ENCODE results near the gene RASA2.
"Not testable (repeated sequence)": the region's sequence is repeated elsewhere in the genome, so short reads cannot be mapped to it uniquely, and the experiment has no call there.

The RASA2 gene

DNA sequence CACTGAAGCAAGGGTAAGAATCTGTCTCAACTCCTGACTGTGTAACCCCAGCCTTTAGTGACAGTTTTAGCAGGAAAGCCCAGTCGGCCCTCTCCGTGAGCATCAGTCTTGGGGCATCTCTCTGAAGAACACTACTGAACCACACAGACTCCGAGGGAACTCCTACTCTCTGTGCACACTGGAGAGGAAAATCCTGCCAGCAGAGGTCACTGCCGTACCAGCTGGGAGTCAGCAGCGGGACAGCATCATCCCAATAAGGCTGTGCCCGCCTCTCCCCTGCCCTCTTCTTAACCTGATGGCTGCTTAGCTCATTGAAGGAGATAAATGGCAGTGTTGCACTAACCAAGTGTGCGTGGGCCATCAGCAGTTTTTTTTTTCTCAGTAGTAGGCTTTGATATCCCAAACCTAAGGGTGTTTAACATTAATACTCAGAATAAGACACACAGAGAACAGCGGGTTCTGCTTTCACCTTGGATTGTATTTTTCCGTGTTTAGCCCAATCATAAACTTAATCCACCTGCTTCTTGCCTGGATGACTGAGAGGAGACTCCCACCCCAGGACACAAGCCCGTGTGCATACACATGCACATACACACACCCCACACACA is 26.6 kb upstream of the RASA2 start:
- DNase-seq = peak; percentile 76

DNA sequence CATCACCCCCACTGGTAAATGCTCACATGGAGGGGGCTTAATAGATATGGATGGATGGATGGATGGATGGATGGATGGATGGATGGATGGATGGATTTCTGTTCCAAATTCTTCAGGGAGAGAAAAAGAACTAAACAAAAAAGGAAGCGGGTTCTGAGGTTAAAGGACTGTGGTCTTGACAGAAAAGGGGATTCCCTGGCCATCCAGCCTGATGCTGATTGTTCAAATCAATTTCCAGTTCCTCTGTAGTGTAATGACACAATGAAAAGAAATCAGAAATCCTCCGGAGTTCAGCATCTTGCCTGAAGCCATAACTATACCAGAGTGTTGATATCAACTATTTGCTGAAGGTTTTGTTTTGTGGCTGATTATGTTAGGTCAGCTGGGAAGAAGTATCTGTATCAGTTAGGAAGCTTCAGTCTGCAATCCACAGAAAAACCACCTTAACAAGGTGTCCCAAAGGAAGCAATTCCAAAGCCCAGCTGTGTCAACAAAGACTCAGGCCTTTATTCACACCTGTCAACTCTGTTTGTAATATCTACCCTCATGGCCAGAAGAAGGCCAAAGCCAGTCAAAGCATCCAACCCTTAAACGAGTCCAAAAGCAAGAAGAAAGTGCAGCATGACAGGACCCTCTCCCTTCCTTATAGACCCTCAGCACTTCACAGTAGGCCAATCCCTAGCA is 24.5 kb upstream of the RASA2 start:
- no peak for DNase-seq

DNA sequence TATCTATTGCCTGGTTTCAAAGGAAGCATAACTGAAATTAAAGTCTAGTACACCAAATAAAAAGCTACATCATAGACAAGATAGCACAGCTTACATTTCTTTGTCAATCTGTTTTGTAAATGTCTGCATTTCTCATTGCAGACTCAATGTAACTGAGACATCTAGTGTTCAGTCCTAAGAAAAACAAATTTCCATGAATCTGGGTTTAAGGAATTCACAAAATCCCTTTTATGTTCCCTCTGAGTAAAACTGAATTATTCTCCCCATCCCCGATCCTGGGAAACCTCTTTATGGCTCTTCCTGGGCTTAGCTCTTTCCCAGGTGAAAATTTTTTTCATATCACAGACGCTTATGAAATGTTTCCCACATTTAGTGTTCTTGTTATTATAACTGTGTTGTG is 21.6 kb upstream of the RASA2 start:
- no peak for DNase-seq

DNA sequence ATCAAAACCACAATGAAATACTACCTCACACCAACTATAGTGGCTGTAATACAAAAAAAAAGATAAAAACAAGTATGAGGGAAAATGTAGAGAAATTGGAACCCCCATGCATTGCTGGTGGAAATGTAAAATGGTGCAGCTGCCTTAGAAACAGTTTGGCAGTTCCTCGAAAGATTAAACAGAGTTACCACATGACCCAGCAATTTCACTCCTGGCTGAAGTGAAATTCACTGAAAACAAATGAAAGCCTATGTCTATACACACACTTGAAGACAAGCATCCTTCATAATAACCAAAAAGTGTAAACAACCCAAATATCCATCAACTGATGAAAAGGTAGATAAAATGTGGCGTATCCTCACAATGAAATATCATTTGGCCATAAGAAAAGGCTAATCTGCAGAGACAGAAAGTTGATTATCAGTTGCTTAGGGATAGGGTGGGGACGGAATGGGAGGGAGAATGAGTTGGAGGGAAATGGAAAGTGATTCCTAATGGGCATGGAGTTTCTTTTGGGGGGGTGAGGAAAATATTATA is 20.1 kb upstream of the RASA2 start:
- no peak for DNase-seq

DNA sequence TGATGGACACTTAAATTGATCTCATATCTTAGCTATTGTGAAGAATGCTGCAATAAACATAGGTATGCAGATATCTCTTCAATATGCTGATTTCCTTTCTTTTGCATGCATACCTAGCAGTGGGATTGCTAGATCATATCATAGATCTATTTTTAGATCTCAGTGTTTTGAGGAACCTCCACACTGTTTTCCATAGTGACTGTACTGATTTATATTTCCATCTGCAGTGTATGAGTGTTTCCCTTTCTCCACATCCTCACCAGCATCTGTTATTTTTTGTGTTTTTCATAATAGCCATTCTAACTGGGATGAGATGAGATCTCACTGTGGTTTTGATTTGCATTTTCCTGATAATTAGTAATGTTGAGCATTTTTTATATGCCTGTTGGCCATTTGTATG is 17.1 kb upstream of the RASA2 start:
- no peak for DNase-seq

DNA sequence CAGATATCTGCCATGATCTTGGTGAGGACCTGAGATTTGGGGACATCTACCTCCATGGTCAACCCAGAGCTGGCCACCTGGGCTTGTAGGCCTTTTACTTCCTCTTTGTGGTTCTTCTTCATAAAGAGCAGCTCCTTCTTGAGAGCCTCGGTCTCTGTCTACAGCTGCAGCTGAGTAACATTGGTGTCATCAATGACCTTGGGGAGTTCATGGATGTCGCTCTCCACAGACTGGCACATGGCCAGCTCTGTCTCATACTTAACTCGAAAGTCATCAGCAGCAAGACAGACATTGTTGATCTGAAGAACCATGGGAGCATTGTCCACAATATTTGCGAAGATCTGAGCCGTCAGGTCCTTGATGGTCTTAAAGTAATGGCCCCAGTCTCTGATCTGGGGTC is 15.7 kb upstream of the RASA2 start:
- no peak for DNase-seq

DNA sequence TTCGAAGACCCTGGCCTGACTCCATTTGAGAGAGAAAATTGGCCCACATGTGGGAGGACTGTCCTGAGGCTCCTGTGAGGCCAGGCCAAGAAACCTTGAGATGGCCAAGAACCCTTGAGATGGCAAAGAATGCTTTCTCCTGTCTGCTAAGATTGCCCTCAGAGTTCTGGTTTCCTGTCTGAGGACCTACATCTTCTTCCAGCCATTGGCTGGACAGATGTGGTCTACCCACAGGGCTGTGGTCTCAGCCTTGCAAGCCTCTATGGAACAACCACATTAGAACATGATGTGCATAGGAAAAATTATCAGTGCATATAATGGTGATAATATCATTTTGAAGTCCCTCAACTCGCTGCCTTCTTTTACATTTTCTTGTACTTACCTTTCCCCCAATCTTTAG is 10.8 kb upstream of the RASA2 start:
- DNase-seq = no peak

DNA sequence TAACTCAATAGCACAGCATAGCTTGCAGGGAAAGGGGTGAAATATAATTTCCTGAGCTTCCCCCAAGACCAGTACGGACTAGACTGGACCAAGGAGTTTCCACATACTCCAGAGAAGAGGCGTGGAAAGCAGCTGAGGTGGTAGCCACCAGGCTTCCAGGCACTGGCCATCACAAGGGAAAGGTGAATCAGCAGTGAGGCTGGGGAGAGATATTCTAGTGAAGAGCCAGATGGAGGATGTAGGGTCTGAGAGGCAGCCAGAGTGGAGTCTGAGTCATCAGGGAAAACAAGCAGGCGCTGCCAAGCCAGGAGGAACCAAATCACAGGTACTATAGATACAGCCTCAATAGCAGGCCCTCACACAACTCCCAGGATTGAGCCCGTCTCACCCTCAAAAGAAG is 9.6 kb upstream of the RASA2 start:
- DNase-seq = no peak

DNA sequence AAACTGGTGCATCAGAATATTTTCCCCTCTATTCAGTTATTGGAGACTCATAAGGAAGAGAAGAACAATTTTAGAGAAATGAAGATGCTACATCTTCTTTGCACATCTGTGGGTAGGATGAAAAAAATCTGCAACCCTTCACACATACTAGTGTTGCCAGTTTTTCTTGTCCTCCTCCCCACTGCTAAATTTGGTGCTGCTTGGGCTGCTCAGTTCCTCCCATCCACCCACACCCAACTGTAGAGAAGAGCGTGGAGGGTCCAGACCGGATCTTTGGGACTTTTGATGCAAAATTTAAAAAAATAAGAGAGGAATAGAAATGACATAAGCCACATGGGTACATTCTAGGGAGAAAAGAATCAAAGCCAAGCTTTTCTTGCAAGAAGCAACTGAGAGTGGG is 8.7 kb upstream of the RASA2 start:
- DNase-seq = no peak

DNA sequence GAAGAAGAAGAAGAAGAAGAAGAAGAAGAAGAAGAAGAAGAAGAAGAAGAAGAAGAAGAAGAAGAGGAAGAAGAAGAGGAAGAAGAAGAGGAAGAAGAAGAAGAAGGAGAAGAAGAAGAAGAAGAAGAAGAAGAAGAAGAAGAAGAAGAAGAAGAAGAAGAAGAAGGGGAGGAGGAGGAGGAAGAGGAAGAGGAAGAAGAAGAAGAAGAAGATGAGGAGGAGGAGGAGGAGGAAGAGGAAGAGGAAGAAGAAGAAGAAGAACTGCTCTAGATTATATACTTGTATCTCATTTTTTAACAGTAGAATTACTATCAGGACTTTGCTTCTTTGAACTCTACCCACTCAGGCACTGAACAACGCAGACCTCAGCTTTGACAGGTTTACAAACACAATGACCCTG is 8.0 kb upstream of the RASA2 start:
- DNase-seq = not testable (repeated sequence)

DNA sequence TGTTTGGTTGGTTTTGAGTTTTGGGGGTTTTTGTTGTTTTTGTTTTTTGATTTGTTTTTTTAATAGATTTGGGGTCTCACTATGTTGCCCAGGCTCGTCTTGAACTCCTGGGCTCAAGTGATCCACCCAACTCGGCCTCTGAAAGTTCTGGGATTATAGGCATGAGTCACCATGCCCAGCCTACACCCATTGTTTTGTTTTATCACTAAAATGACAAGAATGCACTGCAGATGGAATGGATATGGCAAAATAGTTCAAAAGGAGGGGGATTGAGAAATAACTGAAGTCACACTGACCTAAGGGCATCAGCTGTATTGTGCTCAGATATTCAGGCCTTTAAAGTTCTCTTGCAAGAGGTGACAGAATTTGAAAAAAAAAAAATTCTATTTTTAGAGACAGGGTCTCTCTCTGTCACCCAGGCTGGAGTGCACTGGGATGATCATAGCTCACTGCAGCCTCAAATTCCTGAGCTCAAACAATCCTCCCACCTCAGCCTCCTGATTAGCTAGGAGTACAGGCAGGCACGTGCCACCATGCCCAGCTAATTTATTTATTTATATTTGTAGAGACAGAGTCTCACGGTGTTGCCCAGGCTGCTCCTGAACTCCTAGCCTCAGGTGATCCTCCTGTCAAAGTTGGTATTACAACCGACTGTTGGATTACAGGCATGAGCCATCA is 4.4 kb upstream of the RASA2 start:
- no peak for DNase-seq

DNA sequence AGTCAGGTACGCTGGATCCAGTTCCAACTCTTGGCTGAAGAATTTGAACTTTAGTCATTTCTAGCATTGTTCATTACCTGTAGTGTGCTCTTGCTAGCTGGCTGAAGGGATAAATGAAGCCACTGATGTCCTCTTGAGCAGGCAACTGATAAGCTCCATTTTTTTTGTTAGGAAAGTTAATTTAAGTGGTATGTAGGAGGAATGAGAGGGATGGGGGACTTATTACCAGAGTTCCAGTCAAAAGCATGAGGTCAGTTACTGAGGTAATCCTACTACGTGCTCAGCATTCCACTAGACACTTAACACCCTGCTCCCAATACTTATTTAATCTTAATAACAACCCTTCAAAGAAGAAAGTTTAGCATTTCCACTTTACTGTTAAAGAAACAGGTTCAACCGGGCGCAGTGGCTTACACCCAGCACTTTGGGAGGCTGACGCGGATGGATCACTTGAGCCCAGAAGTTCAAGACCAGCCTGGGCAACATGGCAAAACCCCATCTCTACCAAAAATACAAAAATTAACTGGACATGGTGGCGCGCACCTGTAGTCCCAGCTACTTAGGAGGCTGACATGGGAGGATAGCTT is 2.0 kb upstream of the RASA2 start:
- no peak for DNase-seq

DNA sequence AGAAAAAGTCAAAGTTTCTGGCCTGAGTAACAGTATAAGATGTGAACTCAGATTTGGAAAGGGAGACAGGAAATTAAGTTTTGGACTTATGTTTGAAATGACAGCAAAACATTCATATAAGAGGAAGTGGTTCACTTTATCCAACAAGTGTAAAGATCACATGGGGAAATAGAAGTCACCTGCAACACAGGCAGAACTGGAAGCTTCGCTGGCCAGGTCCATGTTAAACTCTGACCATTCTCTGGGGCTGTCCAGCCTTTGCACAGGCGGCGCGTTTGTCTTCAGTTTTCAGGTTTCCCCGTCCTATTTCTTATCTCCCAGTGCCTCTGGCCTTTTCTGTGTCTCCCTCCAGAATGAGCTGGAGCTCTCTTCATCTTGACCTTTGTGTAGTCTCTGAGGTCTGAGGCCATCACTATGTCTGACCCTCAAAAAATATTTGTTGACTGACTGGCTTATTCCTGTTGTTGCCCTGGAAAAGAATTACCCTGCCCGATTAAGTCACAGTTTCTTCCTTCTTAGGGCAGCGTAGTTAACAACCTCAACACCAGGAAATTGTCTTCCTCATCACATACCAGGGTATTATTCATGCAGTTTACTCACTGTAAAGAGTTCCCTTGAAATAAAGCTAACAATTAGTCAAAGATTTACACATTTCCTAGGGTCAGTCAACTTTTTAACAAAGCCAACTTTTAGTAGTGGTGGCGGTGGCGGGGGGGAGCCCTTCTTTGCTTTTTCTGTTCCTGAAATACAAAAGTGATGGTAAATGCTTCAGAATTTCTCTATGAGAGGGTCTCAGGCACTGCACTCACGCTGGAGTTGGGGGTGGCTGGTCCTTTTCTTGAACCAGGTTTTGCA is 959 bp upstream of the RASA2 start:
- no peak for DNase-seq

DNA sequence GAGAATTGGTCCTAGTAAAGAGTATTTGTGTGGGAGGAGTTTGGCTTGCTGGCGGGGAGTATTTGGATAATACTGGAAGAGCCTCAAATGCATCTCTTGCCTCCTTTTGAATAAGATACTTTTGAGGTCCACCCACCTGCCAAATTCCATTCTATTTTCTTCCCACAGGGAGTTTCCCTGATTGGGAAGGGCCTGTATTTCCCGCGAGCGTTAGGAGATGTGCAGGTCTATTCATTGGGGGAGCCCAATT is 406 bp upstream of the RASA2 start:
- DNase-seq = no peak

DNA sequence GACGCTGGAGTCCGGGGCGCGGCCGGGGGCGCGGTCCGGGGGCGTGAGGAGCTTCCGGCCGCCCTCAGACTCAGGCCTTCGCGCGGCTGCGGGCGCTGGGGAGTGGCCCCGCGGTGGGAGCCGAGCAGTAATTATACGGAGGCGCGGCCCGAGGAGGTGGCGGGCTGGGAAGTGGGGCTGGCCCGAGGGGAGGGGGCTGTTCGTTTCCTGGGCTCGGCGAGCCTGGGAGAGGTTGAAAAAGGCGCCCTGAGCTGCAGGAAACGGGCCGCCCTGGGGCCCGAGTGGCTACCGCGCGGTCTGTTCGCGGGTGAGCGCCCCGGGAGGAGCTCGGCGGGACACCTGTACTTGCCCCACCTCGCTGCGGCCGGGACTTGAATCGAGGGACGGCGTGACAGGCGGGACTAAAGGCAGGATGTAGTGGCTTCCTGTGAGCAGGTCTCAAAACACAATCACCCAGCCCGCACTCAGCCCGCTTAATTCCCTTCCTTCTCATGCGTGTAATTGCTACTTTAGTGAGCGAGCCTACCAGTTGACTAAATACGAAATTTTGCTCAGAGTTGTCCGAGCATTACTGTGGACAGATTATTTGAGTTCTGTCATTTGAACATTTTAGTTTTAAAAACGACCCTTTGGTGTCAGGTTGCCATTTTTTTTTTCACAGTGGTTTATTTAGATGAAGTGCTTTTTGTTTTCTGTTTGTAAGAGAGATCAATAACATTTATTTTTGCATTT is 860 bp downstream of the RASA2 start:
- peak; percentile 59 for DNase-seq

DNA sequence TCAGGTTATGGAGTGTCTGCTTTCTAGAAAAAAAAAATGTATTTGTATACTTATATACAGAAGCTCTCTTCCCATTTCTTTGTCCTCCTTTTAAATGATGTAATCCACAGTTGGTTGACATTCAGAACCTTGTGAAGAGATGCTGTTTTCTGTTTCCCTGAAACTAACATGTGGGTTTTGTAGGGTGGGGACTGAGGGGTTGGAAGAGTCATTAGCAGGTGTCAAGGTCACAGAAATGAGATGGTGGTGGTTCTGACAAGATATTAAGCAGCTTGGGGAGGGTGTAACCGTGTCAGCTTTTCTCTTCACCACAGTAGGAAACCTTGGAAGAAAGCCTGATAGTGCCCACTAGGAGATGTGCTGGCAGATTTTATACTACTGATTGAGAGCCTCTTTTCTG is 2.4 kb downstream of the RASA2 start:
- DNase-seq = no peak

DNA sequence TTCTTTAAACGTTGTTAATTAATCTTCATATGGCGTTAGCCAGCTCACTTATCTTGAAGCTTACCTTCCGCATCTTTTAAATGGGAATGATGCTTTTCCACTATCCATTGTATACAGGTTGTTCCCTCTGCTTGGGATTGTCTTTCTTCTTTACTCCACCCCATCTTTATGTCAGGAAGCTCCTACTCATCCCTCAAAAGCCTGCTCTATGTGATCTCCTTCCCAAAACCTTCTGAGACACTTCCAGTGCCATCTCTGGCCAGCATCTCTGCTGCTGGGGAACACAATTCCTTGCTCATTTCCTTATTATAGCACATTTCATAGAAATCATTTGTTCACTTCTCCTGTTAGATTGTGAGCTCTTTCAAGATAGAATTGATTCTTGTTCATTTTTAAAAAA is 4.3 kb downstream of the RASA2 start:
- DNase-seq = no peak

DNA sequence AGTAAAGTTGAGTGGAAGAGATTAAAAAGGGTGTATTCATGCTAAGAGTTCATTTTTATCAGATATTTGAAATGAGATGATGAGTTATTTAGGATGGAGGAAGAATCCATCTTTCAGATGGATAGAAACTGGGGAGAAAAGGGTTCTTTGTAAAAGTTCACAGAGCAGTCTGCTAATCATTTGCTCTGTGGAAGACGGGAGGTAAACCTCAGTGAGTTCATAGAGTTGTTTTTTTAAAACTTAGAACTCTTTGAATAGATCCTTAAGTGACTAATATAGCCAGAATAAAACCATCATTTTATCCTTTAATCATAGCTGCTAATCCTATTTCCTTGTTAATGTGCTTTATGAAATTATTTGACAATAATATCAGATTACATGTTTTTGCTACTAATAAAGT is 5.1 kb downstream of the RASA2 start:
- no peak for DNase-seq

DNA sequence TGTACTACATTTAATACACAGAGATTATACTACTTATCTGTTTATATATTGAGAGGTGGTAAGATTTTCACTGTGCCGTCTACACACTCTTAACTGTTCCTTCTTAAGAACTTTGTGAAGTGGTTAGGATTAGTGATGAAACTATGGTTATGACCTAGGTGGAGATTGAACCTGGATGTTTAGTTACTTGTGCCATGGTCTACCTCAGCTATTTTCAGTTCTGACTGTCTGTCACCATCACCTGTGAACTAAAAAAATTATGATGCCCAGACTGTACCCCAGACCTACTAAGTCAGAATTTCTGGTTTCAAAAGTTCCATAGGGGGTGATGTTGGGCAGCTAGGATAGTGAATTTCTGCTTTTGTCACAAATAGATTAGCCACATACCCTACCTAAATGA is 6.4 kb downstream of the RASA2 start:
- no peak for DNase-seq

DNA sequence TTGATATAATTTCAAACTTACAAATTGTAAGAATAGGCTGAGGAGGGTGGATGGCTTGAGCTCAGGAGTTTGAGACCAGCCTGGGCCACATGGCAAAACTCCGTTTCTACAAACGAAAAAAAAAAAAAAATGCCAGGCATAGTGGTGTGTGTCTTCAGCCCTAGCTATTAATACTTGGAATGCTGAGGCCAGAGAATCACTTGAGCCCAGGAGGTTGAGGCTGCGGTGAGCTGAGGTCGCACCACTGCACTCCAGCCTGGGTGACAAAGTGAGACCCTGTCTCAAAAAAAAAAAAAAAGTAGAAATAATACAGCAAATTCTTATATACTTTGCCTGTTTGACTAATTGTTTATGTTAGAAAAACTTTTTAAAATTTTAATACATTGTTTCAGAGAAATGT is 10.8 kb downstream of the RASA2 start:
- not testable (repeated sequence) for DNase-seq

DNA sequence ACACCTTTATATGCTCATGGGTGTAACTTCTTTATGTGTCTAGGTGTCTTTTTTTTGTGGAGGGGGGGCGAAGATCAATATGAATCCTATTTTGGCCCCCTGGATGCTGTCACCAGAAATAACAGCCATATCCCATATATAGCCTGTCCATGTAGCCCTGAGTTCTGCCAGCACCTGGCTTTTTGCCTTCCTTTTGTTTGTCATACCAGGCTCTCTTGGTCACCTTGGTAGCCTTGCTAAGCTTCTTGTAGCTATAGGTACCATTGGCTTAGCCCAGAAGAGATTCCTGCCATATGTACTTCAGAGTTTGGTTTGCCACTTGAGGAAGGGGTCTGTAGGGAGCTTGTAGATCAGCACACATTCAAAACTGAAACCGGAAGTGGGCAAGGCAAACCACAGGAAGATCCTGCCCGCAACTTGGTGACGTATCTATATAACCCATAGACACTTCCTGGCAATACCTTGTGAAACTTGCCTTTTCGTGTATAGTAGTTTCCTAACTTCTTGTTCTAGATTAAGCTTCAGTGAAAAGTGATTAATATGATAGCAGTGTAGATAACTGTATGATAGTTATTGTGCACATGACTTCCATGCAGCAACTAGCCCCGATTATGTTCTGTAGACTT is 11.9 kb downstream of the RASA2 start:
- DNase-seq = no peak

DNA sequence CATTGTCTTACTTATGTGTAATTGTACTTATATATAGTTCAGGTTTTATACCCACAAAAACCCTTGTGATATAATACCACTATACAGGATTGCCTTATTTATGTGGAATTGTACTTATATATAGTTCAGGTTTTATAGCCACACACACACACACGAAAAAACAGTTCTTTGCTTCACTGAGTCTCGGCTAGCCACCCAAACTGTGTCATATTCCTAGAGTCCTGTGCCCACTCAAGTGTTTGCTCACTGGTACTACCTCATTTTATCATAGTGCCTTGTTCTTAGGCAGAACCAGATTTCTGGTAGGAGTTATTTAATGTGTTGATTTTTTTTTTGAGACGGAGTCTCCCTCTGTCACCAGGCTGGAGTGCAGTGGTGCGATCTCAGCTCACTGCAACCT is 12.5 kb downstream of the RASA2 start:
- no peak for DNase-seq
